ENCODE results near the gene GPHB5.

GPHB5 gene

GRCh38 chr14:63343878-63344277, 25.1 kb upstream of the GPHB5 start:
- H3K4me3 ChIP-seq (ENCODE audit: low read depth, low read length), result no peak overlapping the region
- no peak for TF ChIP-seq CTCF (IDR thresholded peaks at IDR 0.05; ENCODE audit: borderline replicate concordance, insufficient read depth, low read depth, low read length)

GRCh38 chr14:63342371-63342770, 23.6 kb upstream of the GPHB5 start:
- H3K4me3 ChIP-seq (ENCODE audit: low read depth, low read length), result no peak overlapping the region
- TF ChIP-seq CTCF (IDR thresholded peaks at IDR 0.05; ENCODE audit: borderline replicate concordance, insufficient read depth, low read depth, low read length), result no peak

DNA sequence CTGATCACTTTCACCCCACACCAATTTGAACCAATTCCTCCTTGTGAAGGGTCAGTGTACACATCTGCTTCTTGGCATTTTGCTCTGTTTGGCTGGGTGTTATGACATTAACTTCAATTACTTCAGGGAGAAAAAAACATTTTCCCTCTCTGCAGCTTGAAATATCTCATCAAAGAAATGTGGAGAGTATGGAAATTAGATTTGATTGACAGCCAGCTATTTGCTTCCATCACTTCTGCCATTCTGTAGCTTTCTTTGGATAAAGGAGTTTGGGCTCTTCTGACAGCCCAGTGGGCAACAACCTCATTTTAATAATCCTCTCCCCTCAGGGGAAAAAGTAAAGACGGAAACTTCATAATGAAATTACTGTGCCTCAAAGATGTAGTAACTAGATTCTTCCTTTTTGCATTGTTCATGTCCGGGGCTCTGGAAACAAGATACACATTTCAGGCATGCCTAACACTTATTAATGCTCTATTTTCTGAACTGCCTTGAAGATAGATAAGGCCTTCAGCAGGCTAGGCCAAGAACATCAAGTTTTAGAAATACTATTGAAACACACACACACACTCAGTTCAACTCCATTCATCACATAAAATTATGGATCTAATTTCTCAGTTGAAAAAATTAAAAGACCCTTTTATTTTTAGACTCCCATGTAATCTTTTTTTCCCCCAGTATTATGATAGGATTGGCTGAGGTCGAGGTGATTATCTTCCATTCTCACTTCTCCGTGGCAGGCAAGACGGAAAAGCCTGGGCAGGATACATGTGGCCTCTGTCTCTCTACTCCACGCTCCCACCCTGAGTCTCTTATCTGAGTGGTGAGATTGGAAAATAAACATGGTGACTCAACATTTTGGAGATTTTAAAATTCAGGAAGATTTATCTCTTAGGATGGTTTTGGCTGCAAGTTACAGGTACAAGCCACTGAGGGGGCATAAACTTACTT, 10.3 kb upstream of the GPHB5 start:
- TF ChIP-seq CTCF (IDR thresholded peaks at IDR 0.05; ENCODE audit: borderline replicate concordance, insufficient read depth, low read depth, low read length), result no peak
- H3K4me3 ChIP-seq (ENCODE audit: low read depth, low read length), result no peak overlapping the region

- H3K4me3 ChIP-seq (ENCODE audit: low read depth, low read length), result no peak overlapping the region
- TF ChIP-seq CTCF (IDR thresholded peaks at IDR 0.05; ENCODE audit: borderline replicate concordance, insufficient read depth, low read depth, low read length), result no peak
Observed at GRCh38 chr14:63326840-63327239, 8.1 kb upstream of the GPHB5 start.

GRCh38 chr14:63322897-63323573, 4.3 kb upstream of the GPHB5 start:
- no peak overlapping the region for H3K4me3 ChIP-seq (ENCODE audit: low read depth, low read length)
- no peak for TF ChIP-seq CTCF (IDR thresholded peaks at IDR 0.05; ENCODE audit: borderline replicate concordance, insufficient read depth, low read depth, low read length)

DNA sequence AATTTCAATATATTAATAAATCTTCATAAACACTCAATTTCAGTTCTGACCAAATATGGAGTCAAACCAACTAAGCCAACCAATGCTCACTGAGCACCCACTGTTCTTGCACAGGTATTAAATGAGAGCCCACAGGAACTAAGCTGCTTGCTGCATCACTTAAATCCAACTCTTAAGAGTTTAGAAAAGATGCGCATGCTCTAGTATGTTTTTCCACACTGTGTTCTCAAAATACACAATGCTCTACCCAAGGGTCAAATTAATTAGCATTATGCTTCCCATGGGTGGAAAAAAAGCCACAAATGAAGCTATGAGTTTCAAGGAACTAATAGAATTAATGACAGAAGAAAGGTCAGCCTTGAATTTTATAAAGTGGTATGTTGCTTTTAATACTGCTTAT, 3.7 kb upstream of the GPHB5 start:
- no peak overlapping the region for H3K4me3 ChIP-seq (ENCODE audit: low read depth, low read length)
- TF ChIP-seq CTCF (IDR thresholded peaks at IDR 0.05; ENCODE audit: borderline replicate concordance, insufficient read depth, low read depth, low read length), result no peak

Measured in GM12875 (cell line).